HepG2 (cell line): Measurements from ENCODE around the gene CLK4.

Experiments
- EP300 ChIP-seq, 3 experiments: sonication (generic) in 1 of 3; formaldehyde crosslinking in 1 of 3; IDR thresholded peaks; 2 replicates each; pipeline versions ENCODE4 v1.5.1 to v1.6.1; 2011 to 2020; ENCODE audit warnings: low read depth in 2 of 3, low read length in 2 of 3, borderline replicate concordance in 1 of 3, improper control_type of control experiment in 1 of 3, mild to moderate bottlenecking in 1 of 3, missing genetic modification reagents in 1 of 3, moderate library complexity in 1 of 3
- GABPA ChIP-seq, 2 experiments: IDR thresholded peaks; 2 replicates each; pipeline ENCODE4 v1.6.1; 2011 to 2016; ENCODE audit warnings: low read depth in 2 of 2, low read length in 1 of 2, missing biosample characterization in 1 of 2, missing genetic modification characterization in 1 of 2
- MEIS2 ChIP-seq: sonication (generic); formaldehyde crosslinking; IDR thresholded peaks from 2 replicates; pipeline ENCODE4 v1.9.0; 2021; ENCODE audit warnings: mild to moderate bottlenecking, missing genetic modification reagents
- POLR2AphosphoS2 ChIP-seq: IDR thresholded peaks from 2 replicates; pipeline ENCODE4 v1.6.1; 2011; ENCODE audit warnings: low read depth, low read length, improper control_type of control experiment
- RNF2 ChIP-seq: fragments of 450-650 bp; conservative IDR thresholded peaks from 2 replicates; pipeline ENCODE4 v1.6.1; 2016; ENCODE audit warnings: low read depth
- TP53 ChIP-seq: sonication (generic); formaldehyde crosslinking; conservative IDR thresholded peaks from 2 replicates; pipeline ENCODE4 v1.4.0; 2020; ENCODE audit warnings: missing genetic modification reagents
- USF2 ChIP-seq, 2 experiments: sonication (generic) in 1 of 2; formaldehyde crosslinking in 1 of 2; IDR thresholded peaks; 2 replicates each; pipeline versions ENCODE4 v1.5.1 to v1.6.1; 2011 to 2020; ENCODE audit warnings: borderline replicate concordance in 1 of 2, low read depth in 1 of 2, low read length in 1 of 2, mild to moderate bottlenecking in 1 of 2, missing genetic modification reagents in 1 of 2, moderate library complexity in 1 of 2
- ZBTB42 ChIP-seq: sonication (generic); formaldehyde crosslinking; IDR thresholded peaks from 2 replicates; pipeline ENCODE4 v1.5.0; 2020; ENCODE audit warnings: mild to moderate bottlenecking, missing genetic modification reagents
- ZKSCAN1 ChIP-seq: fragments of 150-350 bp; IDR thresholded peaks from 2 replicates; pipeline ENCODE4 v1.6.1; 2014; ENCODE audit warnings: low read length
- ZNF543 ChIP-seq: sonication (generic); formaldehyde crosslinking; IDR thresholded peaks from 2 replicates; pipeline ENCODE4 v1.4.0; 2020; ENCODE audit warnings: mild to moderate bottlenecking, missing genetic modification reagents
- TF ChIP-seq, protein P1 (sequence below), 2 experiments: IDR thresholded peaks; 2 replicates each; pipeline ENCODE4 v1.6.1; 2011 to 2012; ENCODE audit warnings: low read length in 2 of 2, borderline replicate concordance in 1 of 2, low read depth in 1 of 2, mild to moderate bottlenecking in 1 of 2, moderate library complexity in 1 of 2
- TF ChIP-seq, protein P2 (sequence below): sonication (generic); formaldehyde crosslinking; IDR thresholded peaks from 2 replicates; pipeline ENCODE4 v1.5.0; 2020; ENCODE audit warnings: mild to moderate bottlenecking, missing genetic modification reagents, moderate library complexity
- TF ChIP-seq, protein P3 (sequence below): IDR thresholded peaks from 2 replicates; pipeline ENCODE4 v1.6.1; 2012; ENCODE audit warnings: inconsistent platforms

- no peak for TF ChIP-seq ZBTB42 (CRISPR knock-in tag)
- TF ChIP-seq EP300 (IDR thresholded peaks at IDR 0.05; ENCODE audit: low read depth in 2 of 2, low read length in 2 of 2) = no peak
- no peak for TF ChIP-seq EP300 (CRISPR knock-in tag; IDR thresholded peaks at IDR 0.05; ENCODE audit: borderline replicate concordance)
- TF ChIP-seq, protein P1, sequence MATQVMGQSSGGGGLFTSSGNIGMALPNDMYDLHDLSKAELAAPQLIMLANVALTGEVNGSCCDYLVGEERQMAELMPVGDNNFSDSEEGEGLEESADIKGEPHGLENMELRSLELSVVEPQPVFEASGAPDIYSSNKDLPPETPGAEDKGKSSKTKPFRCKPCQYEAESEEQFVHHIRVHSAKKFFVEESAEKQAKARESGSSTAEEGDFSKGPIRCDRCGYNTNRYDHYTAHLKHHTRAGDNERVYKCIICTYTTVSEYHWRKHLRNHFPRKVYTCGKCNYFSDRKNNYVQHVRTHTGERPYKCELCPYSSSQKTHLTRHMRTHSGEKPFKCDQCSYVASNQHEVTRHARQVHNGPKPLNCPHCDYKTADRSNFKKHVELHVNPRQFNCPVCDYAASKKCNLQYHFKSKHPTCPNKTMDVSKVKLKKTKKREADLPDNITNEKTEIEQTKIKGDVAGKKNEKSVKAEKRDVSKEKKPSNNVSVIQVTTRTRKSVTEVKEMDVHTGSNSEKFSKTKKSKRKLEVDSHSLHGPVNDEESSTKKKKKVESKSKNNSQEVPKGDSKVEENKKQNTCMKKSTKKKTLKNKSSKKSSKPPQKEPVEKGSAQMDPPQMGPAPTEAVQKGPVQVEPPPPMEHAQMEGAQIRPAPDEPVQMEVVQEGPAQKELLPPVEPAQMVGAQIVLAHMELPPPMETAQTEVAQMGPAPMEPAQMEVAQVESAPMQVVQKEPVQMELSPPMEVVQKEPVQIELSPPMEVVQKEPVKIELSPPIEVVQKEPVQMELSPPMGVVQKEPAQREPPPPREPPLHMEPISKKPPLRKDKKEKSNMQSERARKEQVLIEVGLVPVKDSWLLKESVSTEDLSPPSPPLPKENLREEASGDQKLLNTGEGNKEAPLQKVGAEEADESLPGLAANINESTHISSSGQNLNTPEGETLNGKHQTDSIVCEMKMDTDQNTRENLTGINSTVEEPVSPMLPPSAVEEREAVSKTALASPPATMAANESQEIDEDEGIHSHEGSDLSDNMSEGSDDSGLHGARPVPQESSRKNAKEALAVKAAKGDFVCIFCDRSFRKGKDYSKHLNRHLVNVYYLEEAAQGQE (IDR thresholded peaks at IDR 0.05; ENCODE audit: borderline replicate concordance in 1 of 2, low read depth in 1 of 2, low read length in 2 of 2) = no peak
- no peak for TF ChIP-seq POLR2AphosphoS2
- TF ChIP-seq TP53 = no peak
- TF ChIP-seq, protein P2, sequence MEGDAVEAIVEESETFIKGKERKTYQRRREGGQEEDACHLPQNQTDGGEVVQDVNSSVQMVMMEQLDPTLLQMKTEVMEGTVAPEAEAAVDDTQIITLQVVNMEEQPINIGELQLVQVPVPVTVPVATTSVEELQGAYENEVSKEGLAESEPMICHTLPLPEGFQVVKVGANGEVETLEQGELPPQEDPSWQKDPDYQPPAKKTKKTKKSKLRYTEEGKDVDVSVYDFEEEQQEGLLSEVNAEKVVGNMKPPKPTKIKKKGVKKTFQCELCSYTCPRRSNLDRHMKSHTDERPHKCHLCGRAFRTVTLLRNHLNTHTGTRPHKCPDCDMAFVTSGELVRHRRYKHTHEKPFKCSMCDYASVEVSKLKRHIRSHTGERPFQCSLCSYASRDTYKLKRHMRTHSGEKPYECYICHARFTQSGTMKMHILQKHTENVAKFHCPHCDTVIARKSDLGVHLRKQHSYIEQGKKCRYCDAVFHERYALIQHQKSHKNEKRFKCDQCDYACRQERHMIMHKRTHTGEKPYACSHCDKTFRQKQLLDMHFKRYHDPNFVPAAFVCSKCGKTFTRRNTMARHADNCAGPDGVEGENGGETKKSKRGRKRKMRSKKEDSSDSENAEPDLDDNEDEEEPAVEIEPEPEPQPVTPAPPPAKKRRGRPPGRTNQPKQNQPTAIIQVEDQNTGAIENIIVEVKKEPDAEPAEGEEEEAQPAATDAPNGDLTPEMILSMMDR (CRISPR knock-in tag) = no peak
- no peak for TF ChIP-seq MEIS2 (CRISPR knock-in tag)
- TF ChIP-seq GABPA (IDR thresholded peaks at IDR 0.05; ENCODE audit: low read depth, low read length) = no peak
- no peak for TF ChIP-seq GABPA (CRISPR knock-in tag; IDR thresholded peaks at IDR 0.05; ENCODE audit: low read depth)
- TF ChIP-seq, protein P3, sequence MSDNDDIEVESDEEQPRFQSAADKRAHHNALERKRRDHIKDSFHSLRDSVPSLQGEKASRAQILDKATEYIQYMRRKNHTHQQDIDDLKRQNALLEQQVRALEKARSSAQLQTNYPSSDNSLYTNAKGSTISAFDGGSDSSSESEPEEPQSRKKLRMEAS = no peak
- no peak for TF ChIP-seq USF2 (IDR thresholded peaks at IDR 0.05; ENCODE audit: low read depth, low read length)
- no peak for TF ChIP-seq USF2 (CRISPR knock-in tag; IDR thresholded peaks at IDR 0.05; ENCODE audit: borderline replicate concordance)
- TF ChIP-seq ZNF543 (CRISPR knock-in tag) = no peak
- no peak for TF ChIP-seq RNF2
- TF ChIP-seq ZKSCAN1 = no peak
Measured at GRCh38 chr5:178630951-178631350, 4.1 kb upstream of the CLK4 start.
